NOMO-1 (cell line): ENCODE results near the gene RBM20.

Experiments
- DNase-seq, 2 experiments: peaks; one replicate each; lab custom pipeline; 2025; ENCODE audit not compliant: unreplicated experiment in 2 of 2; lab: John Stamatoyannopoulos, UW

The RBM20 gene

DNA sequence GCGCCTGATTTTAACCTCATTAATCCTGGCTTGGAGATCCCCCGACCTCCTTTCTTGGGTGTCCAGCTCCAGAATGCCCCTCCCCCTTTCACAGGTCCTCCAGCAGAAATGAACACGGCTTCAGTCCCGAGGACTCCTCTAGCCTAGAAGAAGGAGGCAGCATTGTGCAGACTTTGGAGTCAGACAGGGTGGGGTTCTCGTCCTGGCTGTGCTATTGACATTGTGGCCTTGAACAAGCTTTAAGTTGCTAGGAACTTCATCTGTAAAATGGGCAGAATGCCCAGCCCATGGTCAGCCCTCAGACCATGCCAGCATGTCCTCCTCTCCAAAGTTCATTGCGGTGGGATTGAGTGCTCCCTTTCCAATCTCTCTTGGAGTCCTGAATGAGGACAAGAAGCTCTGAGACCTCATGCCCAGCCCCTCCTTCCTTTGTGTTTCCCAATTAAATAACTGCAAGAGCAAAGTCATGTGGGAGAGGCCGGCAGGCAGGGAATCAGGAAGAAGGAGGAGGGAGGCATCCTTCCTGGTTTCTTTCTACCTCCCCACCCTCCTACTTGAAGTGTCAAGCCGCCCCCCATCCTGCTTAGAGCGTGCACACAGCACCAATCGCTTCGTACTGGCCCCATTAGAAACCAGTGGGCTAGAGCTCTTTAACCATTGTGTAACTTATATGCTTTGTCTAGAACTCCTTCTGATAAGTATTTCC is 86.4 kb downstream of the RBM20 start:
- DNase-seq: no peak

DNA sequence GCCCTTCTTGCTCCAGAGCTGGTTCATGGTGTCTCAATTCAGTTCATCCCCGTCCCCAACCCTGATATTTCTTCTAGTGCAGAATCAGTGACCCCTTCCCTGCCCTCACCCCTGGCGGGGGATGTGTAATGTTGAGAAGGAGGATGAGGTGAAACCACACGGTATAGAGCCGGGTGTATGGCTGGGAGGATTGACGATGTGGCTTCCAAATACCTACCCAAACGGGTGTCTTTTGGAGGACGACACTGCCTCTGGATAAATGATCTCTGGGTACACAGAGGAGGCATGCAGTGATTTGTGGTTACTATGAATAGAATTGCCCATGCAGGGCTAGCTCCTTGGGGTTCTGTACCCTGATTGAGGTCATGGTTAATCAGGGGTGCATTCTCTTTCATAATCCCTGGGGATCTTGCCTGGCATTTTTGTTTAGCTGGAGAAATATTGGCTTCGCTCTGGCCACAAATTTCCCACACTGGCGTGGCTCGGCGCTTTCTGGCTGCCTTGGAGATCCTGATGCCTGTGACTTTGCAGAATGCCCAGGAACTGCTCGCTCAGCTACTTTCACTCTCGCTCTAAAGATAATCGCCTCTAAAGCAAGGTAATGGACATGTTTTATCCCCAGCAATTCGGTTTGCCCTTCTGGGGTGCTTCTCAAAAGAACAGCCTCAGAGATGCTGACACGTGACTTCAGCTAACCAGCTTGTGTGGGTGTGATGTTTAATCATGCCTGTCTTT is 89.2 kb downstream of the RBM20 start:
- no peak for DNase-seq

GRCh38 chr10:110735620-110736027 is 91.5 kb downstream of the RBM20 start:
- no peak for DNase-seq

- DNase-seq: no peak
These were observed 93.9 kb downstream of the RBM20 start for GRCh38 chr10:110737886-110738634.

GRCh38 chr10:110739811-110740271 is 95.7 kb downstream of the RBM20 start:
- DNase-seq: no peak

DNA sequence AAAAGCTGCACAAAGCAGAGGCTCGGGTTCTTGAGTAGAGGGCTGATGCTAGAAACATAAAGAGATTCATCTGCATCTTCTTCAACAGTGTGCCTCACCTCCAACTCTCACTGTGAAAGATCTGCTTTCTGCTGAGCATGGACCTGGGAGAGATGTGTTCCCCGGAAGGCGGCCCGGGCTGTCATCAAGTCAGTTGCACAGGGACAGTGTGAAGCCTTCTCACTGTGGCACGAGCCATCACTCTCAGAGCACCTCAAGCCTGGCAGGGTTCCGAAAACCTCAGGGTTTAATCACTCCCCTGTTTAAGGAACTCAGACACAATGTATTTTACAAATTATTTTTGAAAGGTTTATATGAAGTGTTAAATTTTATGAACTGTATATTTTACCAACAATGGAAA is 98.7 kb downstream of the RBM20 start:
- no peak for DNase-seq

- peak in 1 of 2 experiments; percentile 25 for DNase-seq
These were observed 100.6 kb downstream of the RBM20 start for GRCh38 chr10:110744782-110745181.

GRCh38 chr10:110746254-110746826 is 102.2 kb downstream of the RBM20 start:
- DNase-seq: peak; percentile 23 to 74

GRCh38 chr10:110746969-110747608 is 103.0 kb downstream of the RBM20 start:
- no peak for DNase-seq

GRCh38 chr10:110747609-110748464 is 103.7 kb downstream of the RBM20 start:
- DNase-seq: no peak

- no peak for DNase-seq
These were observed 104.8 kb downstream of the RBM20 start for GRCh38 chr10:110748970-110749369.

DNA sequence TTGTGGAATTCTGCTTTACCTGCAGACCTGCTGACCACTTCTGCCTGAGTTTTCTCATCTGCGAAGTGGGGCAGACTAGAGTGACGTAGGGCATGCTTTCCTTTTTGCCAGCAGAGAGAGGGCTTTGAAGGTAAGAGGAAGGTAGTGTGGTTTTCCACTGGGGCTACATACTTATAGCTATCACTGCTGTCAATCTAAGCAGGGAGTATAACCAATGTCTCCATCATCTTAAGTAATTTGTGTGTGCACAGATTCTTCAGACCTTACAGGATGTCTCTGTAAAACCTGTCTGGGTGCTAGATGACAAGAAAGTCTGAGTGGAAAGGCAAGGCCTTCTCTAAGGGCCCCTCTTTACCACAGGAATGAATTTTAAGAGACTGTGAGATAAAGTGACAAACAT is 106.8 kb downstream of the RBM20 start:
- no peak for DNase-seq

DNA sequence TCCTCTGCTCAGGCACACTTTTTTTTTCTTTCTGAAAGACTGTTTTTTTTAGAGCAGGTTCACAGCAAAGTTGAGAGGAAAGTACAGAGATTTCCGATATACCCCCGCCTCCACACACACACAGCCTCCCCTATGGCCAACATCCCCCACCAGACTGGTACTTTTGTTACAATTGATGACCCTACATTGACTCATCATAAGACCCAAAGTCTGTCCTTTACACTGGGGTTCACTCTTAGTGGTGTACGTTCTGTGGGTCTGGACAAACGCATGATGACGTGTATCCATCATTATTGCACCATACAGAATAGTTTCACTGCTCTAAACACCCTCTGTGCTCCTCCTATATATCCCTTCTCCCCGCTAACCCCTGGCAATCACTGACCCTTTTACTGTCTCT is 107.7 kb downstream of the RBM20 start:
- no peak for DNase-seq

DNA sequence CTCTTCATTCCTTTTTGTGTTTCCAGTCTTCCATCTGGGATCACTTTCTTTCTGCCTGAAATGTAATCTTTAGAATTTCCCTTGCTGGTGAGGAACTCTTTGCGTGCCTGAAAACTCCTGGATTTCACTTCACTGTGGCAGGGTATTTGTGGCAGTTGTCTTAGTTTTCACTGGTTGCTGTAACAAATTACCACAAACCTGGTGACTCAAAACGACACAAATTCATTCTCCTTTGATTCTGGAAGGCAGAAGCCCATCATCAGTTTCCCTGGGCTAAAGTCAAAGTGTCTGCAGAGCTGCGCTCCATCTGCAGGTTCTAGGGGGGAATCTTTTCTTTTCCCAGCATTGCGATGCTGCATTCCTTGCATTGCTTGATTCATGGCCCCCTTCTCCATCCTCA is 109.3 kb downstream of the RBM20 start:
- no peak for DNase-seq

- no peak for DNase-seq
These were observed 110.4 kb downstream of the RBM20 start for GRCh38 chr10:110754375-110755105.

DNA sequence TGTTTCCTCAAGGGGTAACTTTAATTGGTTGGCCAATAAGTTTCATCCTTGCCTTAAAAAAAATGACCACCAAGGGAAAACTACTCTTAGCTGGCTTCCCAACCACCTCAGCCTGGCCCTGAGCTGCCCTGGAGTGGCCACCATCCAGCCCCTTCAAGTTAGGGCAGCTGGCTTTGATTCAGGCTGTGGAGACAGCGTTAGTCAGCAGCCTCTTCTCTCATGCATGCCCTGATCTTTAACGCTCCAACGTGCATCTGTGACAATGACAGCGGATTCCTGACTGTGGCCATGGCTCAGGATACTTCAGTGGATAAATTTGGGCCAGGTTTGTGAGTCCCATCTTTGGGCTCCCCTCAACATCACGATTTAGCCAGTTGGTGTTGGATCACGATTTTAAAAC is 111.6 kb downstream of the RBM20 start:
- no peak for DNase-seq

GRCh38 chr10:110756876-110757275 is 112.7 kb downstream of the RBM20 start:
- DNase-seq: no peak

GRCh38 chr10:110757586-110757985 is 113.5 kb downstream of the RBM20 start:
- DNase-seq: no peak

- DNase-seq: no peak
These were observed 114.1 kb downstream of the RBM20 start for GRCh38 chr10:110758128-110758765.
